Hepatocyte (in vitro differentiated cells): Measurements from ENCODE around the gene SMIM28.
"Not testable (repeated sequence)": the region's sequence is repeated elsewhere in the genome, so short reads cannot be mapped to it uniquely, and the experiment has no call there.

ENCODE experiments used
- CTCF ChIP-seq: fragments of 200-600 bp; sonication (generic); IDR thresholded peaks from 2 replicates; pipeline ENCODE4 v1.5.1; 2016; ENCODE audit warnings: antibody characterized with exemption, mild to moderate bottlenecking; ENCODE audit not compliant: poor library complexity
- EZH2 ChIP-seq: fragments of 200-600 bp; sonication (generic); IDR thresholded peaks from 2 replicates; pipeline ENCODE4 v1.6.1; 2016; ENCODE audit warnings: antibody characterized with exemption, mild to moderate bottlenecking, borderline replicate concordance
- EZH2phosphoT487 ChIP-seq: fragments of 200-600 bp; sonication (generic); IDR thresholded peaks from one replicate; pipeline ENCODE4 v1.6.1; 2018; ENCODE audit warnings: antibody characterized with exemption, mild to moderate bottlenecking, low read depth, moderate library complexity; ENCODE audit not compliant: unreplicated experiment, severe bottlenecking

- TF ChIP-seq CTCF, EZH2, EZH2phosphoT487: not testable (repeated sequence)
Observed at GRCh38 chr6:138425256-138425655, 47.6 kb downstream of the SMIM28 start.
